WTC11 (cell line): Measurements from ENCODE around the gene ARMH1.

Experiments used
- ESRRA ChIP-seq: sonication (generic); formaldehyde crosslinking; IDR thresholded peaks from 2 replicates; pipeline ENCODE4 v1.8.1; 2022; ENCODE audit warnings: mild to moderate bottlenecking, missing genetic modification reagents, borderline replicate concordance
- IRF1 ChIP-seq: sonication (generic); formaldehyde crosslinking; IDR thresholded peaks from 2 replicates; pipeline ENCODE4 v1.8.0; 2023; ENCODE audit warnings: missing genetic modification reagents

- TF ChIP-seq IRF1 = no peak
- no peak for TF ChIP-seq ESRRA (CRISPR knock-in tag)
Observed at GRCh38 chr1:44693900-44694299, 19.4 kb downstream of the ARMH1 start.
